Measurements from ENCODE around the gene LENG1.
"Not testable (repeated sequence)": the region's sequence is repeated elsewhere in the genome, so short reads cannot be mapped to it uniquely, and the experiment has no call there.

LENG1 gene

DNA sequence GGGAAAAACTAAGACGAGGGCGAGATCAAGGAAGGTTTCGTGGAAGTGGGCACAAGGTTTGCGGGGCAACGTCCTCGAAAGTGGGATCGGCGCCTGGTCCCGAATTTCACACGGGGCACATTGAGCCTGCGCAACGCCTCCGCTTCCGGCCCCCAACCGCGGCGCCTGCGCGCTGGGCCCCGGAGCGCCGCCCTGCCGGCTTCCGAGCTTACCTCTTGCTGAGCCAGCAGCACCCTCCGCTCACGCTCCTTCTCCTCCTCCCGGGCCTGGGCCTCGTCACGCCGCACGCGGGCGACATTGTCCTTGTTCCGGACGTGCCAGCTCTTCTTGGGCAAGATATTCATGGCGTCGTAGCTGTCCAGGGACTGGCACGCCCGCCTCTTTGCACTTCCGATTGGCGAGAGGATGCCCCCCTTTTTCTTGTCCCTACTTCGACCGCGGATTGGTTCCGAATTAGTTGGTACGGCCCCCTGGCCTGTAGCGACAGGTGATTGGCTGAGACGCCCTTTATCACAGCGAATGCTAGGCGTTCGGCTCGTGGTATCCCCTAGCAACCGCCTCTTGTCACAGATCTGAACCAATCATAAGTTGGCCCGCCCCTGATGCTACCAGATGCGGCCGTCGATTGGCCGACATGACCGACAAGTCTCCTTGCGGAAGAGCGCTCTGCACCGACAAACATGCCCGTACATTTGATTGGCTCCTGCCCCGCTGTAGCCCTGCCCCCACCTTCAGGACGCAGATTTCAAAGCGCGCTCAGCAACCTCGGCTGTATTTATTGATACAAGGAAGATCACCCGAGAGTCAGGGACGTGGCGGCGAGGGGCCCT is at the start of gene LENG1:
TSS of gene LENG1 (minus strand) at position 370 of the 830 bp plus-strand sequence. CDS start at position 344, 26 bp downstream.
- DNase-seq (ENCODE audit: low read depth): peak; percentile 100

DNA sequence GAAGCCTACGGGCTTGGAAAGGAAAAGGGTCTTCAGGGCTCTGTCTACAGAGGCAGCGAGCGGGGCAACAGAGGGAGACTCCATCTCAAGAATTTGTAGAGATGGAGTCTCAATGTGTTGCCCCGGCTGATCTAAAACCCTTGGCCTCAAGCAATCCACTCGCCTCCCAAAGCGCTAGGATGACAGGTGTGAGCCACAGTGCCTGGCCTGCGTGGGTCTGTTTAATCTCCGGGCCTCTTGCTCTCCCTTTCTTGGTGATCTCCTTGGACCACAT is 49.2 kb upstream of the LENG1 start:
- DNase-seq (ENCODE audit: low read depth): no peak

DNA sequence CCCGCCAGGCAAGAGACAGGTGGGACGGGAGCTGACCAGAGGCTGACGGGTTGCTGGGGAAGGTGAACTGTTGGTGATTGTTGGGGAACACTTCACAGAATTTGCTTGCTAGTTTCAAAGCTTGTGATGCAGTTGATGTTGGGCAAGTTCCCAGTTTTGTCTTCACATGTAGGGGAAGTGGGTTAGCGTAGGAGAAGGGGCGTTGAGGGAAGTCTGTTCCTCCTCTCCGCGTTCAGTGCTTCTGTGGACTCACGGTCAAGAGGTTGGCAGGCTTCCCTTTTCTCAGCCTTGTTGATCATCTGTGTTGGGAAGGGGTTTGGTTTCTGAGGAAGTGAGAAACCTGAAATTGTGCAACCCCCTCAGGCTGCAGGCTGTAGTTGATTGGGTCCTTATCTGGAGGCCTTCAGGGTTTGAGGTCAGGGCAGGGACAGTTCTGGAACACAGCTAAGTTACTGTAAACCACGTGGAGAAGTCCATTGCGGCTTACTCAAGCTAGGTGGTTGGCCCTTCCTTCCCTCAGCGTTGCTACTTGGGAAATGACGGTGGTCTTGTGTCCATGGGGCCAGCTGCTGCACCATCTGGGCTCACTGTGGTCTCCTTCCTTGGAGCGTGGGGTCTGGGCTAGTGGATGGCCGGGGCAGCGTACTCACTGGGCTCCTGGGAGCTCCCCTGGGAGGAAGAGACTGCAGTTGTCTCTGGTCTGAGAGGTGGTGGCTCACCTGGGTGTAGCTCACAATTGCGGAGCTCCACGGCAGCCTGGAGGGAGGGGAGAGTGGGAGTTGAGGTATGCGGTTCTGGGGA is 48.7 kb upstream of the LENG1 start:
- peak; percentile 85 for DNase-seq (ENCODE audit: low read depth)

DNA sequence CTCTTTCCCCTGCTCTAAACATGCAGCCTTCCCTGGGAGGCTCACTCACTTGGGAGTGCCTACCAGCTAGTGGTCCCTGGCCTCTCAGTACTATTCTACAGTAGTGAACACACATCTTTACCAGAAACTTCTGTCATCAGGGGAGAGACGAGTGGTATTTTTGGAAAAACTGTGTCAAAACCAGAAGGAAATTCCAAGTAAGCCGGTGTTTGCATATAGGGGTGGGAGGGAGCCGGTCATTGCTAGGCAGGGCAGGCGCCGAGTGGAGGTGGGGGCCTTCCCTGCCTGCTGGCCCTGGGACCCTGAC is 48.1 kb upstream of the LENG1 start:
- no peak for DNase-seq (ENCODE audit: low read depth)

DNA sequence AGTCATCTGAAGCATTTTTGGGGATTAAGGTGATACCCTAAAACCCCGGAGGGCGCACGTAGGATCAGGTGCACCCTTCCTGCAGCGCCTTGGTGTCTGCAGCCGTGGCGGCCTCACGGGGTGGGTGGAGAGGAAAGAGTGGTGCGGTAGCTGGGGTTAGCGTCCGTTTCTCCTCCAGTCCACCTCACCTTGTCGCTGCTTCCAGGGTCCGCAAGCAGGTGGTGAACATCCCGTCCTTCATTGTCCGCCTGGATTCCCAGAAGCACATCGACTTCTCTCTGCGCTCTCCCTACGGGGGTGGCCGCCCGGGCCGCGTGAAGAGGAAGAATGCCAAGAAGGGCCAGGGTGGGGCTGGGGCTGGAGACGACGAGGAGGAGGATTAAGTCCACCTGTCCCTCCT is 47.7 kb upstream of the LENG1 start:
- not testable (repeated sequence) for DNase-seq (ENCODE audit: low read depth)

DNA sequence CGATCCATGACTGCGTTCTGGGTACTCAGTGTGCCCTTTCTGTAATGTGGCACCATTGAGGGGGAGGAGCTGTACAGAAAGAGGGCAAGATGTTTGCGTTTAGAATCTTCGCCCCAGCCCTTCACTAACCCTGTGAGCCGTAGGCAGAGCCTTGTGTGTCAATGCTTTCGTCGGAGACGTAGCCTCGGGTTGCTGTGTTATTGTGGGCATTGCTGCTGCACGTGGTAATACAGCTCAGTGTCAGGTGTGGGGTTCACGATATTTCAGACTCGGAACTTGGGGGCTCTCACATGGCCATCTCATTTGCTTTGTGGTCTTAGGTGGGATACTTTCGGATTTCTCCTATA is 47.3 kb upstream of the LENG1 start:
- no peak for DNase-seq (ENCODE audit: low read depth)

DNA sequence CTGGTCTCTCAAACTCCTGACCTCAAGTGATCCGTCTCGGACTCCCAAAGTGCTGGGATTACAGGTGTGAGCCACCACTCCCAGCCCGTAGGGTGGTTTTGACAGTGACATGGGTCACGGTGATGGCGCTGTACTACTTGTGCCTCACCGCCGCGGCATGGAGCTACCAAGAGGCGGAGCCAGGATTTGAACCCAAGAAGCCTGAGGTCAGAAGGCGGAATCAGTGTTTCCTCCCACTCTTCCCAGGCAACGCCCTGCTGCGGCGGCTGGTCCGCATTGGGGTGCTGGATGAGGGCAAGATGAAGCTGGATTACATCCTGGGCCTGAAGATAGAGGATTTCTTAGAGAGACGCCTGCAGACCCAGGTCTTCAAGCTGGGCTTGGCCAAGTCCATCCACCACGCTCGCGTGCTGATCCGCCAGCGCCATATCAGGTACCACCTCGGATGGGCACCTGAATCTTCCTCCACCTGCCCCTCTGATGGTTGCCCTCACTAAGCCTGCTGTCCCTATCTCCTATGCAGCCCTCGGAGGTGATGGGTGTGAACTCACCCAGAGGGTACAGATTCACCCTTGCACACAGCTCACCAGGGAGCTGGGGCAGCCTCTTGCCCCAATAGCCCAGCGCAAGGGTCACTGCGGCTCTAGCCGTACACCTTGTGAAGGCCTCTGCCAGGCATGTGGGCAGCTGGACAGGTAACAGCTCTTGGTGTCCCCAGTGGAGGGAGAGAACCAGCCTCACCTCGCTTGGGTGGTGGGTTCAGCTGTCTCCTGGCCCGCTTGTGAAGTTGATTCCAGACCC is 46.7 kb upstream of the LENG1 start:
- no peak for DNase-seq (ENCODE audit: low read depth)

DNA sequence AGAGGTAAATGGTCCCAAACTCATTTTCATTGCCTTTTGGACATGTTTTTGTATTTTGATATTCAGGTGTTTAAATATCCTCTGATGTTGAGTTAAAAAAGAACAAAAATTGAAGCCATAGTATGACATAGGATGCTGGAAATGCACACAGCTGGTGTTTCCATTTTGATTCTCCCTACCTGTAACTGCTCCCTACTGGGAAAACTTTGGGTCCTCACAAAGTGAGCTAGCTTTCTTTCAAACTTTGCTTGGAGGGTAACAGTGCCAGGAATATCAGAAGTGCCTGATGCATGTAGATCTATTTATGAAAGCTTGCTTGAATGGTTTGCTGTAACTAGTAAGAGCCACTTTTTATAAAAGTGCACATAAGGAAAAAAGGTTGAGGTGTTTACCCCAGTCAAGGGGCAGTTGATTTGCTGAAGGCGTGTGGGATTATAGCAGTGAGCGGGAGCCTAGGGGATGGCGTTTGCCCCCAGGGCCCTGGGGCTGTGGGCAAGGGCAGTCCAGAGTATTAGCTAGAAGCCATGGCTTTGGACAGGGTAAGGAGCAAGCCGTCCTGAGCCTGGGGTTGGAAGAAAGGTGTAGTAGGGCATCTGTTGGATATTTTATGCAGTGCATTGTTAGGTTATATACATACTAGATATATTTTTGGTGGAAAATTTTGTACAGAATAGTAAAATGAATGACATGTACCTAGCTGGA is 45.4 kb upstream of the LENG1 start:
- DNase-seq (ENCODE audit: low read depth): no peak

DNA sequence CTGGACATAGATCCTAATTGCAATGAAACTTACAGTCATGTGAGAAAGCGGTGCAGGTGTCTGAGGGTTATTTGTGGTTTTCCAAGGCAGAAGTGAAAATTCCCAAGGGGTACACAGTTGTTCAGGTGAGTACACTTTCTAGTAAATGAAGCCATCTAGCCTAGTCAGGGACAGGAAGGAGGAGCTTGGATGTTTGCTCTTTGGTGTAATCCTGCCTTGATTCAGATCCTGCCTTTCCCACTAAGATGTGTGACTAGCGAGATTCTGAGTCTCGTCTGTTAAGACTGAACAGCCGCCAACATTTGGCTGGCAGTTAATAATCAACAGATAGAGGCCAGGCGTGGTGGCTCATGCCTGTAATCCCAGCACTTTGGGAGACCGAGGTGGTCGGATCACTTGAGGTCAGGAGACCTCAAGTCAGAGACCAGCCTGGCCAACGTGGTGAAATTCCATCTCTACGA is 43.7 kb upstream of the LENG1 start:
- no peak for DNase-seq (ENCODE audit: low read depth)

DNA sequence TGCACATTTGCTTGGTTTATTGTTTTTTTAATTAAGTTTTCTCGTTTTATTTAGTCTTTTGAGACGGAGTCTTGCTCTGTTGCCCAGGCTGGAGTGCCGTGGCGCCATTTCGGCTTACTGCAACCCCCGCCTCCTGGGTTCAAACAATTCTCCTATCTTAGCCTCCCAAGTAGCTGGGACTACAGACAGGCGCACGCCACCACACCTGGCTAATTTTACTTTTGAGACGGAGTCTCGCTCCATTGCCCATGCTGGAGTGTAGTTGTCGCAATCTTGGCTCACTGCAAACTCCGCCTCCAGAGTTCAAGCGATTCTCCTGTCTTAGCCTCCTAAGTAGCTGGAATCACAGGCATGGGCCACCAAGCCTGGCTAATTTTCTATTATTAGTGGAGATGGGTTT is 42.5 kb upstream of the LENG1 start:
- DNase-seq (ENCODE audit: low read depth): no peak

DNA sequence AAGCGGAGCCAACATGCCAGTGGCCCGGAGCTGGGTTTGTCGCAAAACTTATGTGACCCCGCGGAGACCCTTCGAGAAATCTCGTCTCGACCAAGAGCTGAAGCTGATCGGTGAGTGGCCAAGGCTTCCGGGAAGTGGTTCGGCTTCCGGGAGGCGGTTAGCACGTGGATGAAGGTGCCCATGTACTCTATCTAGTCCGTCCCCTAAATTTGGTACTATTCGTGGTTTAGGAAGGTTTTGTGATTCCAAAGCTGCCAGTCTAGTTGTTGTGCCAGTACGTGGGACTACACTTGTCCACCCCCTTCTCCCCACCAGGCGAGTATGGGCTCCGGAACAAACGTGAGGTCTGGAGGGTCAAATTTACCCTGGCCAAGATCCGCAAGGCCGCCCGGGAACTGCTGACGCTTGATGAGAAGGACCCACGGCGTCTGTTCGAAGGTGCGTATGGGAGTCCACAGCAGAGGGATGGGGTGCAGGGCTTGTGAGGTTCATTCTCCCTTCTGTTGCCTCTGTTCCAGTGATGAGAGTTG is 41.7 kb upstream of the LENG1 start:
- no peak for DNase-seq (ENCODE audit: low read depth)

DNA sequence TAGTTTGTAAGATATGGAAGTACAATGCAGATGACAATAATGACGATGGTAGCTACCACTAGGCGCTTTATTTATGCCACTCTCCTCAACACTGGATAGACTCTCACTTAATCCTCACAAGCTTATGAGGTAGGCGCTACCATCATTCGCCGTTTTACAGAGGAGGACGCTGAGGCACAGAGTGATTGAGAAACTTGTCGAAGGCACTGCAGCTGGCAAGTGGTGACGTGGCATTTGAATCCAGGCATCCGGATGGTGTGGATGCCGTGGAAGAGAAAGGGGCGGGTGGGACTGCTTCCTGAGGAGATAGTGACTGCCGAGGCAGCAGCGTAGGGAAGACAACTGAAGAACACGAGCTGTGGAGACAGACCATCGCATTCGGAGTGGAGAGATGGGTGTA is 39.9 kb upstream of the LENG1 start:
- DNase-seq (ENCODE audit: low read depth): no peak

DNA sequence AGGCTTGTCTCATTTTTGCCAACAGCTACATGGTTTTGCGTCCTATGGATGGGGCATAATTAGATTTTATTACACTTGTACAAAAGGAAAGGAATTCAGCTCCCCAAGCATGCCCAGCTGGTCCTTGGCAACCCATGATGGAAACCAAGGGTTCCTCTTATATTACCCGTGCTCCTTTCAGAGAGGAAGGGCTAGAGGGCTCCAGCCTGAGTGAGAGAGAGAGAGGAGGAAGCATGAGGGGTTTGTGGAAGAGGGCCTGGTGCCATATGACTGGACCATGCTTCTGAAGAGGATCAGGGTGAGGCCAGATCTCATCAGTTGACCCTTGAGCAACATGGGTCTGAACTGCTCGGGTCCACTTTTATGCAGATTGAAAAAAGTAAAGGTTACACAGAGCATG is 37.6 kb upstream of the LENG1 start:
- DNase-seq (ENCODE audit: low read depth): no peak

DNA sequence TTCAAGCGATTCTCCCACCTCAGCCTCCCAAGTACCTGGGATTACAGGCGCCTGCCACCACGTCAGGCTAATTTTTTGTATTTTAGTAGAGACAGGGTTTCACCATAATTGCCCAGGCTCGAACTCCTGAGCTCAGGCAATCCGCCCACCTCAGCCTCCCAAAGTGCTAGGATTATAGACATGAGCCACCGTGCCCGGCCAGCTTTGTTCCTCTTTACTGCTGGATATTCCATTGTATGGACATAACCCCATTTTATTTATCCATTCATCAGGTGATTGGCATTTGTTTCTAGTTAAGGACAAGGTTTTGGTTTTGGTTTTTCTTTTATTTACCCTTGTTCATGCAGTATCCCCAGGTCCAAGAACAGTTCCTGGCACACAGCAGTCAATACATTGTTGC is 37.0 kb upstream of the LENG1 start:
- DNase-seq (ENCODE audit: low read depth): no peak

DNA sequence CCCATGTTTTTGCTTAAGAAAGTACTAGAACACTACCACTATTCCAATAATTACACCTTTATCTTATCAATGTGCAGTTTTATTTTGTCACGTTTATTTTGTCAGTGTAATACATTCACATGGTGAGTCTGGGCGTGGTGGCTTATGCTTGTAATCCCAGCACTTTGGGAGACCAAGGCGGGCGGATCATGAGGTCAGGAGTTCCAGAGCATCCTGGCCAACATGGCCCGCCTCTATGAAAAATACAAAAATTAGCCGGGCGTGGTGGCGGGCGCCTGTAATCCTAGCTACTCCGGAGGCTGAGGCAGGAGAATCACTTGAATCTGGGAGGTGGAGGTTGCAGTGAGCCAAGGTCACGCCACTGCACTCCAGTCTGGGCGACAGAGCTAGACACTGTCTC is 34.9 kb upstream of the LENG1 start:
- DNase-seq (ENCODE audit: low read depth): not testable (repeated sequence)

DNA sequence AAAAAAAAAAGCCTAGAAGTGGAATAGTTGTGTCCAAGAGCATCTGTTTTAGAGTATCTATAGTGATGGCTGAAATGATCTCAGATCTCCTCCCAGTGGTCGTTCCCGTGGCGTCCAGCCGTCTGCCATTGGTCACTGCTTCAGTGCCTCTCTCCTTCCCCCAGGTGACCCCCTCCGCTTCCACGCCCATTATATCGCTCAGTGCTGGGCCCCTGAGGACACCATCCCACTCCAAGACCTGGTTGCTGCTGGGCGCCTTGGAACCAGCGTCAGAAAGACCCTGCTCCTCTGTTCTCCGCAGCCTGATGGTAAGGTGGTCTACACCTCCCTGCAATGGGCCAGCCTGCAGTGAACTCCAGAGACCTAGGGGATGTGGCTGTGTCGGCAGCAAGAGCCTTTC is 33.5 kb upstream of the LENG1 start:
- DNase-seq (ENCODE audit: low read depth): no peak

DNA sequence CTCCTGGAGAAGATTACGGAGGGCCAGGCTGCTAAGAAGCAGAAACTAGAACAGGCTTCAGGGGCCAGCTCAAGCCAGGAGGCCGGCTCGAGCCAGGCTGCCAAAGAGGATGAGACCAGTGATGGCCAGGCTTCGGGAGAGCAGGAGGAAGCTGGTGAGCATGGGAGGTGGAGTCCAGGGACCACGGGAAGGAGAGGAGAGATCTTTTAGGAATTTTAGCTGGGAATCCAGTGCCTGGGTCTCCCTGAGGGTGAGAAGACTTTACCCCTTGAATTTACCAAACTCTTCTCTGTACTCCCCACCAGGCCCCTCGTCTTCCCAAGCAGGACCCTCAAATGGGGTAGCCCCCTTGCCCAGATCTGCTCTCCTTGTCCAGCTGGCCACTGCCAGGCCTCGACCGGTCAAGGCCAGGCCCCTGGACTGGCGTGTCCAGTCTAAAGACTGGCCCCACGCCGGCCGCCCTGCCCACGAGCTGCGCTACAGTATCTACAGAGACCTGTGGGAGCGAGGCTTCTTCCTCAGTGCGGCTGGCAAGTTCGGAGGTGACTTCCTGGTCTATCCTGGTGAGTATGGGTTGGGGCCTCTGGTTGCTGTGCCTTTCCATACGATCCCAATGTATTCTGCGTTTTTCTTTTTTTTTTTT is 32.4 kb upstream of the LENG1 start:
- no peak for DNase-seq (ENCODE audit: low read depth)

DNA sequence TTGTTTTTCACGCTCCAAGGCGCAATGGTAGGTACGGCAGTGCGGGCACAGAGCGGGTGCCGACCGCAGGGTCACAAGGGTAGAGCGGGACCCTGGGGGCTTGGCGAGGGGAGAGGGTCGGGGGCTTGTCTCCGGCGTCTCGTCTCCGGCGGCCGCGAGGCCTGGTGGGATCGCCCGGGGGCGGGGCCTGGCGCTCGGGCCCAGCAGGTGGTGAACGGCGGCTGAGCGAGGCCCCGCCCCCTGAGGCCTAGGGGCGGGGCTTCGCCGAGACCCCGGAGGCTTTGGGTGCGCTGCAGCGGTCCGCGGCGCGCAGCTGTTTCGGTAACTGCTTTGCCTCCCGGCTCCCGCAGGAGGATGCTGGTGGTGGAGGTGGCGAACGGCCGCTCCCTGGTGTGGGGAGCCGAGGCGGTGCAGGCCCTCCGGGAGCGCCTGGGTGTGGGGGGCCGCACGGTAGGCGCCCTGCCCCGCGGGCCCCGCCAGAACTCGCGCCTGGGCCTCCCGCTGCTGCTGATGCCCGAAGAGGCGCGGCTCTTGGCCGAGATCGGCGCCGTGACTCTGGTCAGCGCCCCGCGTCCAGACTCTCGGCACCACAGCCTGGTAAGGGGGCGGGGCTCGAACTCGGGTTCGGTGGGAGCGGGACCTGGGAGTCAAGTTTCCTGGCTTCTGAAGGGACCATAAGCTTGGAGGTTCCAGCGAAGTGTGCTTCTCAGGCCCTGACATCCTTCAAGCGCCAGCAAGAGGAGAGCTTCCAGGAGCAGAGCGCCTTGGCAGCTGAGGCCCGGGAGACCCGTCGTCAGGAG is 31.7 kb upstream of the LENG1 start, which contains the start of gene TSEN34:
TSS of gene TSEN34 (plus strand) at position 298 of the 800 bp plus-strand sequence. CDS start at position 355, 57 bp downstream.
- DNase-seq (ENCODE audit: low read depth): no peak

DNA sequence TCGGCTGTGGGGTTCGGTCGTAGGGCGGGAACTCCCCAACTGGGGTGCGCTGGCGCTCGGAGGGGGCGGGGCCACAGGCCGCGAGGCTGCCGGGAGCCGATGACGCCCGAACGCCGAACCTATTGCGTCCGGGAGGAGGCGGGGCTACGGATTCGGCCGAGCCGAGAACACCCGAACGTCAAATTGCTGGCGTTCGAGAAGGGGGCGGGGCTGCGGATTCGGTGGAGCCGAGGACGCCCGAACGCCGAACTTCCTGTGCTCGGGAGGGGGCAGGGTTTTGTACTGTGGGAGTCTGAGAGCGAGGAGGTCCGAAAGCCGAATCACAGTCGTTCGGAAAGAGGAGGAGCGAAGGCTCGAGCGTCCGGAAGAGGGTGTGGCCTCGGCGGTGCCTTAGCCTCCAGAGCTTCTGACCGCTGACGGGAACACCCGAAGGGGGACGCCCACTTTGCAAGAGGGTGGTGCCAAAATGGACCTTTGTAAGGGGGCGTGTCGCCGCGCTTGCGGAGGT is 31.0 kb upstream of the LENG1 start:
- peak; percentile 100 for DNase-seq (ENCODE audit: low read depth)

DNA sequence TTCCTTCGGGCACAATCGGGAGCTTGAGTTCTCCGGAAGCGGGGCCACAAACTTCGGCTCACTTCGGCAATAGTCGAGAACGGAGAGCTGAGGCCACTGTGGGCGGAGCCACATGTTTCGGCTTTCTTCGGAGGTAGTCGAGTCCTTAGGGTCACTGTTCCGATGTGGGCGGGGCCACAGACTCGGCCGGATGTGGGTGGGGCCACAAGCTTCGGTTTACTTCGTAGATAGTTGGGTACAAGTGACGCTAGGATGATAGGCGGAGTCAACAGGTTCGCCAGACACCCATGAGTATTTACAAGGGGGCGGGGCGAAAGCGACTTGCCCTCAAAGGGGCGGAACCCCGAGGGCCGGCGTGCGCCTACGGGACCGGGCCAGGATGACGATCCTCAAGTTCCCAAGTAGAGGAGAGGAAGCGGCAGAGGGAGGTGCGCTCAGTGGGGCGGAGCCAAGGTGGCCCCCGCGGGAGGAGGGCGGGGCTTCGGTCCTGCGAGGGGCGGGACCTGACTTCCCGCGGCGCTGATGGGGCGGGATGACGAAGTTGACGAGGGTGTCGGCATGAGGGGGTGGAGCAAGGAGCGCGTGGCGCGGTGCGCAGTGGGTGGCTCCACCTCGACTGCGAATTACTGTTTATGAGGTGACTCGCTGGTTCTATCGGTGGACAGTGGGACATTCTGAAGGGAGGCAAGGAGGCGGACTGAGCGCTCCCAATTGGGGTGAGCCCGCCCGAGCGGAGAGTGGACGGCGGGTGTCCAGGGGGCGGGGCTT is 30.4 kb upstream of the LENG1 start:
- peak; percentile 100 for DNase-seq (ENCODE audit: low read depth)

All from fibroblast of the conjunctiva (primary cell).